Renal cortical epithelial cell (primary cell): Measurements from ENCODE around the gene NCBP3. TPM values are rescaled to one million over a fixed set of nuclear protein-coding genes. Genes with fewer than 3 reads are reported as not detected.
"Not testable (repeated sequence)": the region's sequence is repeated elsewhere in the genome, so short reads cannot be mapped to it uniquely, and the experiment has no call there.

ENCODE experiments used
- DNase-seq: peaks from one replicate; pipeline ENCODE4 v3.0.0-alpha.2; 2011; ENCODE audit warnings: low read depth
- total RNA-seq: library from RNA; depleted of rRNA; stranded (reverse); fragments of >200 nt; gene quantifications from 2 replicates; pipeline ENCODE4 v1.2.3, GENCODE V29; 2014

NCBP3 gene
- total RNA-seq, 1 donor from 2014 or later = 35.5 TPM

DNA sequence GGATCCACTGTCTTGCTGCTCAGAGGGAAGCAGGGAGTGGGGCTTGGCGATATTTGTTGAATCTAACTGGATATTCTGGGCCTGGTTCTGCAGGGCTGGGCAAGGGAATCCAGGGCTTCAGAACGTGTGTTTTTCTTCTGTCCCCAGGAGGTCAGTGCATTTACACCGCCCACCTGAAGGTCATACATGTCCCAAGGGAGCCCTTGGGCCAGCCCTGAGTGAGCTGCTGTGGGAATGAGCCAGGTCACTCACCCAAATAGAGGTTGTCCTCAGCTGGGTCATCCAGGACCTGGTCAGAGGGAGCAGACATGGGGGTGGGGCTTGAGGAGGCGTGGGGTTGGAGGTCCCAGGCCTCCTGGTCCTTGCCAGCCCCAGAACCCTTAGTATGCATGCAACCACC lies 36.2 kb upstream of the NCBP3 start:
- DNase-seq = no peak

GRCh38 chr17:3880983-3881382 lies 34.9 kb upstream of the NCBP3 start:
- no peak for DNase-seq

GRCh38 chr17:3879591-3880417 lies 33.8 kb upstream of the NCBP3 start:
- no peak for DNase-seq

GRCh38 chr17:3879186-3879585 lies 33.1 kb upstream of the NCBP3 start:
- no peak for DNase-seq

GRCh38 chr17:3877220-3877619 lies 31.2 kb upstream of the NCBP3 start:
- DNase-seq = no peak

GRCh38 chr17:3875317-3875716 lies 29.3 kb upstream of the NCBP3 start:
- DNase-seq = no peak

DNA sequence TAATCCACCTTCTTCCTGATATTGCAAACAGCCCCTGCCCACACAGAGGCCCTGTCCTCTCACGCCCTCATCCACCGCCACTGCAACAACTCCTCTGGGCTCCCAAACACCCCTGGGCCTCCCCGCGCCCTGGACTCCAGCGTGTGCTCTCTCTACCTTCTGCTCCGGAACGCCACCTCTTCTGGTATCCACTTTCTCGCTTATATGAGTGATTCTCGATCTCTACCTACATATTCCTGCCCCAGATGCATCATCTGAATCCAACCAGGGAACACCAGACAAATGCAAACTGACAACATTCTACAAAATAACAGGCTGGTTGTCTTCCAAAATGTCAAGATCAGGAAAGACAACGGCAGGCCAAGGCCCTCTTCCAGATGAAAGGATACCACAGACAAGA lies 27.8 kb upstream of the NCBP3 start:
- DNase-seq = no peak

DNA sequence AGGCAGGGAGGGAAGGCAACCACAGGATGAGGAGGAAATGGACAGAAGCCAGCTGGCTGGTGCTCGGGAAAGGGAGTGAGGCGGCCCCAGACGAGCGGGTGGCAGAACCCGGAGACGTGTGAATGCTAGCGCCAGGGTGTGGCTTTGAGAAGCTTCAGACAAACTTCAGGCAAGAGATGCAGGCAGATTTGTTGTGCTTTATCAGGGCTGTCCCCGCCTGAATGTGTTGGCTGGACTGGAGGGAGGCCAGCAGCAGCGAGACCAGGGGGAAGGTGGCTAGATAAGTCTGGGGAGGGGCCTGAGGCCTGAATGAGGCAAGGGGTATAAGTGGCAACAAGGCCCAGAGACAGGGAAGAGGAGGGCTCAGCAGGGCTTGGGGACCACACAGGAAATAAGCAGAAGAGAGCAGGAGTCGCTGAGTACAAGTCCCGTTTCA lies 24.8 kb upstream of the NCBP3 start:
- DNase-seq = no peak

- no peak for DNase-seq
Measured at GRCh38 chr17:3867606-3868005, 21.6 kb upstream of the NCBP3 start.

DNA sequence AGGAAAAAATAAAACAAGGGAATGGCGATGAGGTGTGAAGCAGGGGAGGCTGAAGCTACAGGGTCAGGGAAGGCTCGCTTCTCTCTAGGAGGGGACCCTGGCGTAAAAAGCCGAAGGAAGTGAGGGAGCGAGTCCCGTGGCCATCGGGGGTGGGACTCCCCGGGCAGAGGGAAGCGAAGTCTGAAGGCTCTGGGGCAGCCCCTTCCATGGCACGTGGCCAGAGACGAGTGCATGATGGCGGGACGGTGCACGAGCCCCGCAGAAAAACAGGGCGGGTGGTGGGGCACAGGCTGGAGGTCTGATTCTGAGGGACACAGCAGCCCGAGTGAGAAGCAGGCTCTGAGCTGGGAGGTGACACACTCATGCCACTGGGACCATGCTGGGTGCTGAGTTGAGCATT lies 21.1 kb upstream of the NCBP3 start:
- no peak for DNase-seq

- no peak for DNase-seq
Measured at GRCh38 chr17:3866276-3866675, 20.2 kb upstream of the NCBP3 start.

- DNase-seq = peak; percentile 43
Measured at GRCh38 chr17:3865176-3865575, 19.1 kb upstream of the NCBP3 start.

DNA sequence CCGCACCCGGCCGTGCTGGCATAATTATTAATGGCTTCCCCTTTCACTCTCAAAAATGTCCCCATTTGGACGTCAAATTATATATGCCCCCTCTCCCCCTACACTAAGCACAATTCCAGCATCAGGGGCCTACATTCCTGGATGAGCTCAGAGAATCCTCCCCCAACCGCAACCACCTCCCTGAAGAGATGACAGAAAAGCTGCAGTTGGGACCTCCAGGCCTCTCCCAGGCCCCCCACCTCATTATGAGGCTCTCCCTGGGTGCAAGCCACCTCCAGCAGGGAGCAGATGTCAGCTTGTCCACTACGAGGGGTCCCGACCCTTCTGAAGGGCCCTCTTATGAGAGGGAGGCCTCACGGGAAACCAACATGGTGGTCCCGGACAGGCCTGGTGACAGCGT lies 18.5 kb upstream of the NCBP3 start:
- no peak for DNase-seq

- no peak for DNase-seq
Measured at GRCh38 chr17:3861761-3862681, 16.0 kb upstream of the NCBP3 start.

GRCh38 chr17:3860939-3861700 lies 15.1 kb upstream of the NCBP3 start:
- no peak for DNase-seq

DNA sequence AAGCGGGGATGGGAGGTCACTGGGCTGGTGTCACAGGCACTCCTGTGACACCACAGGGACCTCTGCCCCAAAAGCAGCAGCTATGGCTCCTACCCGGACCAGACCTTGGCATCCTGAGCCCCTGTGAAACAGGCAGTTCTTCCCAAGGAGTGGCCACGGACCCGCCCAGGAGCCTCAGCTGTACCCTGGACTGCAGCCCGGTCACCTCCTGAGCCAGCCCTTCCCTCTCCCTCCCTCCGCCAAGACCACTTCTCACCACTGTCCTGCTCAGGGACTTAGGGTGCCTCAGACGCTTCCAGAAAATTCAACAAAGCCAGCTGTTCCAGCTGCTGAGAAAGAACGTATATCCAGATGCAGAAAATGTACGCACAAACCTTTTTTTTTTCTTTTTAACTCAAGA lies 13.9 kb upstream of the NCBP3 start:
- no peak for DNase-seq

DNA sequence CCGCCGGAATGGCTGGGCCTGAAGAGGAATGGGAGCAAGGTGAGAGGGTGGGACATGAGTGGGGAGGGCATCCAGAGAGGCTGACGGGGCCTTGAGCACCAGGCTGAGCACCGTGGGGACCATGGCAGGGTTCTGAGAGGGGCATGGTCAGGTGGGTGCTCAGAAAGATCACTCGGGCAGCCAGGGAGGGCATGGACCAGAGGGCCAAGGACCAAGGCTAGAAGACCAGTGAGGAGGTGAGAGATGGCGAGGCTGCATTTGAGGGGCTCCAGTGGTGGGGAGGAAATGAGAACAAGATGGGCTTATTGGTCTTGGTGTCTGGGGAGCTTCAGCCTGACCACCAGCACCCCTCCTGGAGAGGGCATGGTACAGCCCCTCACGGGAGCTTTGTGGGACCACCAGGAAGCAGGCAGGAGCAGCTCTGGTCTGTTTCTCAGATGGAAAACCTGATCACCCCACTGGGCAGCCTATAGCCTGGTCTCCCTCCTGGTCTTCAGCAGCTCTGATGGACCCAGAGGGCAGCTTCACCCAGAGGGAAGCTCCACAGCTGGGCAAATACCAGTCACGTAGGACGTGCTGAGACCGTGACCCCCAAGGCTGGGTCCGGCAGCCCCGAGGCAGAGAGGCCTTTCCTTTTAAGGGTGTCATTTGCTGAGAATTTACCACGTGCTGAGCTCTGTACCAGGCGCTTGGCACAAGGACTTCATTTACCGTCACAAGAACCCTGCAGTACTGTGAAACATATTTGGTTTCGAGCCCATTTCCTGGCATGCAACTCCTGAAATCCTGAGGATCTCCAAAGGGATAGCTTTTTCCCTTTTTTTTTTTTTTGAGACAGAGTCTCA lies 11.4 kb upstream of the NCBP3 start:
- DNase-seq = no peak

GRCh38 chr17:3854204-3854603 lies 8.2 kb upstream of the NCBP3 start:
- not testable (repeated sequence) for DNase-seq

GRCh38 chr17:3852561-3852960 lies 6.5 kb upstream of the NCBP3 start:
- no peak for DNase-seq

GRCh38 chr17:3851461-3852100 lies 5.5 kb upstream of the NCBP3 start:
- no peak for DNase-seq
